ENCODE measurements around the gene MORF4L1.
"Not testable (repeated sequence)": the region's sequence is repeated elsewhere in the genome, so short reads cannot be mapped to it uniquely, and the experiment has no call there.

MORF4L1 gene

GRCh38 chr15:78859971-78860719 is 12.5 kb upstream of the MORF4L1 start:
- peak; percentile 75 for DNase-seq

- DNase-seq, result not testable (repeated sequence)
Observed at GRCh38 chr15:78865585-78865984, 7.1 kb upstream of the MORF4L1 start.

DNA sequence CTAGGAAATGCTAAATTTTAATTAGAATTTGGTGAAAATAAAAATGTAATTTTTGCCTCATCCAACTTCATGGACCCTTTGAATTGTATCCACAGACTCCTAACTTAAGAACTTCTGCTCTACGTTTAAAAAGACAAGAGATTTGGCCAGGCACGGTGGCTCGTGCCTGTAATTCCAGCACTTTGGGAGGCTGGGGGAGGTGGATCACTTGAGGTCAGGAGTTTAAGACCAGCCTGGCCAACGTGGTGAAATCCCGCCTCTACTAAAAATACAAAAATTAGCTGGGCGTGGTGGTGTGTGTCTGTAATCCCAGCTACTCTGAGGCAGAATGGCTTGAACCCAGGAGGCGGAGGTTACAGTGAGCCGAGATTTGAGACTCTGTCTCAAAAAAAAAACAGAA is 6.7 kb upstream of the MORF4L1 start:
- not testable (repeated sequence) for DNase-seq

- DNase-seq, result no peak
Observed at GRCh38 chr15:78866803-78867202, 5.9 kb upstream of the MORF4L1 start.

DNA sequence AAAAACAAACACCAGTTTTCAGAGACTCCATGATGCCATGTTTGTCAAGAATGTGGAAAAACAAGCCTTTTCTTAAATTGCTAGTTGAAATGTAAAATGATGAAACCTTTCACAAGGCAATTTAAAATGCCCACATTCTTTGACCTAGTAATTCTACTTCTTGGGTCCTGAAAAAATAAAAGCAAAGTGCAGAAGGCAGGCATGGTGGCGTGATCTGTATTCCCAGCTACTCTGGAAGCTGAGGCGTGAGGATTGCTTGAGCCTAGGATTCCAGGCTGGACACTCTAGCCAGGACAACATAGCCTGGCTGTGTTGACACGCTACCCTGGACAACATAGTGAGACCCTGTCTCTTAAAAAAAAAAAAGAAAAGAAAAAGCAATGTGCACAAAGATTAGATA is 4.3 kb upstream of the MORF4L1 start:
- no peak for DNase-seq

- not testable (repeated sequence) for DNase-seq
Observed at GRCh38 chr15:78871483-78872127, 1.1 kb upstream of the MORF4L1 start.

DNA sequence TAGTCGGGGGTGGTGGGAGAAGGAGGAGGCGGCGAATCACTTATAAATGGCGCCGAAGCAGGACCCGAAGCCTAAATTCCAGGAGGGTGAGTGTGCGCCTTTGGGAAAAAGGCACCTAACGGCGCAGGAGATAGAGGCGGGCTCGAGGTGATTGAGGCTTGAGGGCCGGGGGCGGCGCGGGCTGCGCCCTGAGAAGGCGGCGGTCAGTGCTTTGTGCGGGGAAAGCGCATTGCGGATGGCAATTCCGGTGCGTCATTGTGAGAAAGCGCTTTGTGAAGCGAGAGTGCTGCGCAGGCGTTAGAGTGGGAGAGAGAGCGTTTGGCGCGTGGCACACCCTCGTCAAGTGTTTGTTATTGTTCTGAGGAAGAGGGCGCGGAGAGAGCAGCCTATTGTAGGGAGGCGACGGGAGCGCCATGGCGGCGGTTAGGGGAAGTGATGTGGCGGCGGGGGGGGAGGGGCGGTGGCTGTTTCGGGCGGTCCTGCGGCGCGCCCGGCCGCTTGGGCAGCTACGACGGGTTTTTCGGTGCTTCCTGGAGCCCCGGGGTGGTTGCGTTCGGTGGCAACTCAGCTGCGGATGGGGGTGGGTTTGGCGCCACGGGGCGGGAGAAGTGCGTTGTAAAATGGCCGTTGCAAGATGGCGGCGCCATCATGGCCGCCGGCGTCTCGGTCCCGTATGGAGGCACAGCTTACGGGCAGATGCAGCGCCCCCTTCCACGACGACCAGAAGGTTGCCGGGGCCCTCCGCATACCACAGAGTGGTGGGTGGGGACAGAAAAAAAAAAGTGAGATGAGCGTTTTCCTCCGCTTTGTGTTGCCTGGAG is 492 bp downstream of the MORF4L1 start:
- DNase-seq, result peak; percentile 57

- DNase-seq, result no peak
Observed at GRCh38 chr15:78873793-78874765, 1.4 kb downstream of the MORF4L1 start.

DNA sequence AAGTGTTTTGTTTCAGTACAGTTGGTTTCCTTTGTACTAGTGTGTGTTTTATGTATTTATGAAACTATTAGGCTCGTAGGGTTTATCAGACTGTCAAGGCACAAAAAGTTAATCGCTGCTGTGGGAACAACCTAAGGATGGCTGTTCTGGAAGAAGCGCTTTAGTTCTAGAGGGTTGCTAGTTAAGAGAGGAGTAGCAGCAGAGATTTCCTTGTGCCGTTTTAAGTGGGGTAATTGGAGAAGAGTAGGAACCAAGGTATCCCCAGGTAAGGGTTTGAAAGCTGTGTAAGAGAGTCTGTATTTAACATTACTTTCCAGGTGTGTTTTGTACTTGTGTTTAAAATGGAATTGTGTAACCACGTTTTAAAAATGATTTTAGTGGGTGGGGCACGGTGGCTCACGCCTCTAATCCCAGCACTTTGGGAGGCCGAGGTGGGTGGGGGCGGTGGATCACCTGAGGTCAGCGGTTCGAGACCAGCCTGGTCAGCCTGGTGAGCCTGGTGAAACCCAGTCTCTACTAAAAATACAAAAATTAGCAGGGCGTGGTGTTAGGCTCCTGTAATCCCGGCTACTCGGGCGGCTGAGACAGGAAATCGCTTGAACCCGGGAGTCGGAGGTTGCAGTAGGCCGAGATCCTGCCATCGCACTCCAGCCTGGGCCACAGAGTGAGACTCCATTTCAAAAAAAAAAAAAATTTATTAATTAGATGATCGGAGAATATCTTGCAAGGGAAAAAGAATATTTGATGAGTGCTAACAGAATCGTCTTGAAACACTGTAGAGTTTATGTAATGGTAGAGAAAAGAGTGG is 2.6 kb downstream of the MORF4L1 start:
- DNase-seq, result no peak

- not testable (repeated sequence) for DNase-seq
Observed at GRCh38 chr15:78876954-78877353, 4.3 kb downstream of the MORF4L1 start.

DNA sequence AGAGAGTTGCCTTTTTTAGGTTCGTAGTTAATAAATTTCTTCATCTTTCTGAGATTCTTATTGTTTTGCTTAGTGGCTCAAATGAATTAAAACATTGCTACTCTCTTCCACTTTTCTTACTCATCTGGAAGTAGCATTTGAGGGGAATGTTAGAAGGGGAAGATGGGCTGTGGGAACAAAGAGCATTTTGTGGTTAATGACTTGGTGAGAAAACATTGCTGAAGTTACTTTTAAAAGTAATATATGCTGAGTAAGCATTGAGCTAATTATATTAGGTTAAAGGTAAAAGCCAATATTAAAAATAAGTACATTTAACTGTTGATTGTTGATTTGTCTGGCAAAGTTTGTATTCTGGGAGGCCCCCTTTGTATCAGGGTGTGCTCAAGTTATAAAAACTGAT is 5.7 kb downstream of the MORF4L1 start:
- DNase-seq, result no peak

DNA sequence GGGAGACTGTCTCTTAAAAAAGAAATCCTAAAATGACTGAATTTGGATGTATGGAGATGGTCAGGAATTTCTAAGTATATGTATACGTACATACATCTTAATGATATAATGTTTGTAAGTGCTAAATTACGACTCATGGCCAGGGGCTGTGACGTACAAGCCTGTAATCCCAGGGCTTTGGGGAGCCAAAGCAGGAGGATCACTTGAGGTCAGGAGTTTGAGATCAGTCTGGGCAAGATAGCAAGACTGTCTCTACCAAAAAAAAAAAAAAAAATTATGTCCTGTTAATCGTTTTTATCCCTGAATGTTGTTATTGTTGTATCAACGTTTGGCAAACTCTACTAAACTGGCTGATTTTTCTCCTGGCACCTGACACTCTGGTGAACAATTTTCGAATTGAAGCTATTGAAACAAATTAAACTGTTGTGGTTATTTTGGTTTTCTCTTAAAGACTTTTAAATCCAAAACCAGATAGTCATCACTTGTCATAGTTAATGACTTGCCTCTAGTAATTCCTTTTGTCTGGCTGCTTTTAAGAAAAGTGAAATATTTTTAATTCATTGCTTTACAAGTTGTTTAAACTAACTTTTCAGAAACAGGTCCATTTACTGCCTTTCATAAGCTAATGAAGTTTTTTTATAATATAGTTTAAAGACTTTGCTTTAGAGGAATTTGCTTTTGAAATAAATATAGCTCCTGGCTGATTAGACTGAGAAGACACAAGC is 7.0 kb downstream of the MORF4L1 start:
- DNase-seq, result no peak

DNA sequence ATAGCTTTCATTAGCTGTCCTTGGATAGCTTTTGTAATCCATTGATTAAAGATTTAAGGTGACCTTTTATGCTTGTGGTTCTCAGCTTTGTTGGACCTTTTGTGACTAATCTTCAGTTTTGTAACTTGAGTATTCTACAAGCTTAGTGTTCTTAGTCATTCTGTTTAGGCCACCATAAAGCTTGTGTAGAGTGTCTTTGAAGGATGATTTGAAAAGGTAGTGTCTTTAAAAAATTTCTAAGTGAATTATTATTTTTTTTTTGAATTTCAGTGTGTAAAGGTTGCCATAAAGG is 7.5 kb downstream of the MORF4L1 start:
- DNase-seq, result no peak

DNA sequence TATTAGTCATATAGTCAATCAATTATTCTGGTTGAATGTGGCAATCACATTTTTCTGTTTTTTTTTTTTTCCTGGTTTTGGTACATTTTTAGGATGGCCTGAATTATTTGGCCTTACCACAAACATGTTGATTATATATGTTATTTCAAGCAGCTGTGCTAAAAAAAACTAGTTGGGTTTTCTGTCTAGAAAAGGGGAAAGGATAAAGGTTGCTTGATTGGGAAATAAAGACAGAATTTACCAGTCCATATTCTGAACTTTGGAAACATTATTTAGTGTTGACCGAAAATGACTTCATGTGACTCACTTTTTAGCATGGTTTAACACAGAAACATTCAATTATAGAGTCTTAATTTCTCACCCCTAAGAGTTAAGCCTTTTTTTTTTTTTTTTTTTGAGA is 8.1 kb downstream of the MORF4L1 start:
- DNase-seq, result no peak

GRCh38 chr15:78881681-78882080 is 9.0 kb downstream of the MORF4L1 start:
- no peak for DNase-seq

- no peak for DNase-seq
Observed at GRCh38 chr15:78889000-78889399, 16.3 kb downstream of the MORF4L1 start.

DNA sequence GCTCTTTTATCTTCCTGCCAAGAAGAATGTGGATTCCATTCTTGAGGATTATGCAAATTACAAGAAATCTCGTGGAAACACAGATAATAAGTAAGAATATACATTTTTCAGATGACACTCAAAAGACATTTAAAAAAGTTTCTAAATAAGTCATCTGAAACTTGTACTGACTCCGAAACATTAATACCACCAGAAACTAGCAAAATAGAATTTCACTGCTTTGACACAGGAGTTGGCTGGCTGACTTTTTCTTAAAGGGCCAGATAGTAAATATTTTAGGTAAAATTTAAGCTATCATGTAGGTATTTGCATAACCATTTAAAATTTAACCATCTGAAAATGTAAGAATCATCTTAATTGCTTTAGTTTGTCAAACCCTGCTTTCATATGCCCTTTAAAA is 20.8 kb downstream of the MORF4L1 start:
- DNase-seq, result no peak

GRCh38 chr15:78895471-78895870 is 22.8 kb downstream of the MORF4L1 start:
- DNase-seq, result no peak

GRCh38 chr15:78898540-78898939 is 25.9 kb downstream of the MORF4L1 start:
- DNase-seq, result no peak

DNA sequence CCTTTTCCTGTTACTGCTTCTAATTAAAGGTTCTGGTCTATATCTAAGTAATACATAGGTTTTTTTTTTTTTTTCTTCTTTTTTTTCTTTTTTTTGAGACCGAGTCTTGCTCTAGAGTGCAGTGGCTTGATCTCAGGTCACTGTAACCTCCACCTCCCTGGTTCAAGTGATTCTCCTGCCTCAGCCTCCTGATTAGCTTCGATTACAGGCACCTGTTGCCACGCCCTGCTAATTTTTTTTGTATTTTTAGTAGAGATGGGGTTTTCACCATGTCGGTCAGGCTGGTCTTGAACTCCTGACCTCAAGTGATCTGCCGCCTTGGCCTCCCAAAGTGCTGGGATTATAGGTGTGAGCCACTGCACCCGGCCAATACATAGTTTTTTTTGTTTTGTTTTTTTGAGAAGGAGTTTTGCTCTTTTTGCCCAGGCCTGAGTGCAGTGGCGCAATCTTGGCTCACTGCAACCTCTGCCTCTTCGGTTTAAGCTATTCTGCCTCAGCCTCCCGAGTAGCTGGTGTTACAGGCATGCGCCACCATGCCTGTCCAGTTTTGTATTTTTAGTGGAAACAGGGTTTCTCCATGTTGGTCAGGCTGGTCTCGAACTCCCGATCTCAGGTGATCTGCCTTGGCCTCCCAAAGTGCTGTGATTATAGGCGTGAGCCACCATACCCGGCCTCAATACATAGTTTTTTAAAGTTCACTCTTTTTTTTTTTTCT is 28.3 kb downstream of the MORF4L1 start:
- DNase-seq, result not testable (repeated sequence)

Measured in NCI-H2227 treated with DMSO at 0.1 percent for 48 hours (cell line).